ENCODE results near the gene SPAAR.
"Not testable (repeated sequence)": the region's sequence is repeated elsewhere in the genome, so short reads cannot be mapped to it uniquely, and the experiment has no call there.

The SPAAR gene

DNA sequence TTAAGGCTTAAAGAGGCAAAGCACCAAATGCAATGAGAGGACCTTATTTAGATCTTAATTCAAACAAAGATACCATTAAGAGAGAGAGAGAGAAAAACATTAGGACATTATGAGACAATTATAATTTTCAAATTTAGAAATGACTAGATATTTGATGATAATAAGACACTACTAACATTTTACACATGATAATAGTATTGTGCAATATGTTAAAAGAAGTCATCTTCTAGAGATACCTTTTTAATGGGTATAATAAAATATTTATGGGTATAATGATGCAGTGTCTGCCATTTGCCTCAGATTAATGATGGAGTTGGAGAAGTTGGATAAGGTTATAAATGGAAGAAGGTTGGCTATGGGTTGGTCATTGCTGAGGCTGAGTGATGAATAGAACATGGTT lies 21.2 kb downstream of the SPAAR start:
- TF ChIP-seq, protein P1, sequence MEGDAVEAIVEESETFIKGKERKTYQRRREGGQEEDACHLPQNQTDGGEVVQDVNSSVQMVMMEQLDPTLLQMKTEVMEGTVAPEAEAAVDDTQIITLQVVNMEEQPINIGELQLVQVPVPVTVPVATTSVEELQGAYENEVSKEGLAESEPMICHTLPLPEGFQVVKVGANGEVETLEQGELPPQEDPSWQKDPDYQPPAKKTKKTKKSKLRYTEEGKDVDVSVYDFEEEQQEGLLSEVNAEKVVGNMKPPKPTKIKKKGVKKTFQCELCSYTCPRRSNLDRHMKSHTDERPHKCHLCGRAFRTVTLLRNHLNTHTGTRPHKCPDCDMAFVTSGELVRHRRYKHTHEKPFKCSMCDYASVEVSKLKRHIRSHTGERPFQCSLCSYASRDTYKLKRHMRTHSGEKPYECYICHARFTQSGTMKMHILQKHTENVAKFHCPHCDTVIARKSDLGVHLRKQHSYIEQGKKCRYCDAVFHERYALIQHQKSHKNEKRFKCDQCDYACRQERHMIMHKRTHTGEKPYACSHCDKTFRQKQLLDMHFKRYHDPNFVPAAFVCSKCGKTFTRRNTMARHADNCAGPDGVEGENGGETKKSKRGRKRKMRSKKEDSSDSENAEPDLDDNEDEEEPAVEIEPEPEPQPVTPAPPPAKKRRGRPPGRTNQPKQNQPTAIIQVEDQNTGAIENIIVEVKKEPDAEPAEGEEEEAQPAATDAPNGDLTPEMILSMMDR (IDR thresholded peaks at IDR 0.05; ENCODE audit: low read depth, low read length) = no peak
- no peak overlapping the region for H3K27ac ChIP-seq
- no peaks in the 10 kb centered on the region for H3K36me3 ChIP-seq
- H3K9me3 ChIP-seq (ENCODE audit: severe bottlenecking) = no peaks in the 10 kb centered on the region
- DNase-seq = no peak
- H3K4me3 ChIP-seq (ENCODE audit: low read depth, low read length) = no peak overlapping the region
- no peaks in the 10 kb centered on the region for H3K27me3 ChIP-seq (ENCODE audit: insufficient read depth, low read depth, severe bottlenecking)

DNA sequence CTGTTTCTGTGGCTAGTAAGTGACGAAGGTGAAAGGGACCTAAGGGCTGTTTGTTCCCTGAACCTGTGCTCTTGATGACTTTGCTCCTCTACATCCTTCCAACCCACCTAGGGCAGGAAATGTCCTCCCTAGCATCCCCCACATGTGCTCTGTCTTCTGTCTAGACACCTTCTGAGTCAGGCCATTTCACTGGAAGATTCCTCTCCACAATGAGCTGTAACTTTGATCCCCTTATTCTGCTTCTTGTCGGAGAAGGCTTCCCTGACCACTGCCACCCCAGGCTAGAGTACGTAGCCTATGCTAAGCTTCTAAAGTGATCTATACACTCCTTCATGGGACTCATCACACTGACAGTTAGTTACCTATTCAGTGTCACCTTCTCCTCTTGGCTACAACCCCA lies 21.7 kb downstream of the SPAAR start:
- no peaks in the 10 kb centered on the region for H3K36me3 ChIP-seq
- DNase-seq = no peak
- TF ChIP-seq, protein P1 (IDR thresholded peaks at IDR 0.05; ENCODE audit: low read depth, low read length) = no peak

DNA sequence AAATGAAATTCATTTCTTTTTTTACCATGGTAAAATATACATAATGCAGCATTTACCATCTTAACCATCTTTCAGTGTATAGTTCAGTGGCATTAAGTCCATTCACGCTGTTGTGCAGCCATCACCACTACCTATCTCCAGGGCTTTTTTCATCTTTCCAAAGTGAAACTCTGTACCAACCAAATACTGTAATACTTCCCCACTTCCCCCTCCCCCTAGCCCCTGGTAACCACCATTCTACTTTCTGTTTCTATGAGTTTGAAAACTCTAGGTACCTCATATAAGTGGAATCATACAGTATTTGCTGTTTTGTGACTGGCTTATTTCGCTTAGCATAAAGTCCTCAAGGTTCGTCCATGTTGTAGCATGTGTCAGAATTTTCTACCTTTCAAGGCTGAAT lies 23.4 kb downstream of the SPAAR start:
- no peak overlapping the region for H3K4me3 ChIP-seq (ENCODE audit: low read depth, low read length)
- no peaks in the 10 kb centered on the region for H3K9me3 ChIP-seq (ENCODE audit: severe bottlenecking)
- DNase-seq = no peak
- TF ChIP-seq, protein P1 (IDR thresholded peaks at IDR 0.05; ENCODE audit: low read depth, low read length) = no peak
- H3K27ac ChIP-seq = no peak overlapping the region
- no peaks in the 10 kb centered on the region for H3K27me3 ChIP-seq (ENCODE audit: insufficient read depth, low read depth, severe bottlenecking)
- H3K36me3 ChIP-seq = no peaks in the 10 kb centered on the region

More for the DNA sequence above, 21.7 kb downstream of the SPAAR start:
- H3K9me3 ChIP-seq (ENCODE audit: severe bottlenecking) = no peaks in the 10 kb centered on the region
- no peak overlapping the region for H3K4me3 ChIP-seq (ENCODE audit: low read depth, low read length)
- H3K27me3 ChIP-seq (ENCODE audit: insufficient read depth, low read depth, severe bottlenecking) = no peaks in the 10 kb centered on the region
- H3K27ac ChIP-seq = no peak overlapping the region

DNA sequence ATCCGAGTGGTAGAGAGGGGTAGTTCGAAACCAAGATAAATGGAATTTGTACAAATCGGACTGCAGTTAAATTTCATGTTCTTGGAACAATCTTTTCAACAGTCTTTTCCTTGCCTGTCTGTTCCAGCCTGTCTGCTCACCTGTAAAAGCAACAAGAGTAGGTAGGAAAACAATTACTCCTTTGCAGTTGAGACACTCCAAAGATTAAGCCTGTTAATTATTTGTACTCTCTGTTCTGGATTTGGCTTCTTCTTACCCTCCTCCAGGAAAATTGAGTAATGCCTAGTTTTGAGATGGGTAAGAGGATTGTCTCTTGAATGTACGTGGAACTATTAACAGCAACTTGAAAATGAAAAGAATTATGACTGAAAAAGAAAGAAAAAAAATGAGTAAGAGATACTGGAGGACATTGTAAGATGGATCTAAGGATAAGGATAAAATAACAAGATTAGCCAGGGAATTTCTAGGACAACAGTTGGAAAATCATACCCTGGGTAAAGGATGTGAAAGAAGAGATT lies 24.3 kb downstream of the SPAAR start:
- H3K36me3 ChIP-seq = no peaks in the 10 kb centered on the region
- H3K4me3 ChIP-seq (ENCODE audit: low read depth, low read length) = no peak overlapping the region
- no peaks in the 10 kb centered on the region for H3K27me3 ChIP-seq (ENCODE audit: insufficient read depth, low read depth, severe bottlenecking)
- TF ChIP-seq, protein P1 (IDR thresholded peaks at IDR 0.05; ENCODE audit: low read depth, low read length) = no peak
- DNase-seq = no peak
- no peaks in the 10 kb centered on the region for H3K9me3 ChIP-seq (ENCODE audit: severe bottlenecking)
- peak overlapping the region; percentile 12; the same call in 1 of the 2 replicates for H3K27ac ChIP-seq

DNA sequence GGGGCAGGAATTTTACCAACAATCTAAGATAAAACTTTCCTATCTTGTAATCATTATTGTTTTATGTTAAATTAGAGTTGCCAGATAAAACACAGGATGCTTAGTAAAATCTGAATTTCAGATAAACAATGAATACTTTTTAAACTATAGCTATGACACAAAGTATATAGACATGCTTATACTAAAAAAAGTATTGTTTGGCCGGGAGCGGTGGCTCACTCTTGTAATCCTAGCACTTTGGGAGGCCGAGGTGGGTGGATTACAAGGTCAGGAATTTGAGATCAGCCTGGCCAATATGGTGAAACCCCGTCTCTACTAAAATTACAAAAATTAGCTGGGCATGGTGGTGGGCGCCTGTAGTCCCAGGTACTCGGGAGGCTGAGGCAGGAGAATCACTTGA lies 24.8 kb downstream of the SPAAR start:
- not testable (repeated sequence) for H3K4me3 ChIP-seq (ENCODE audit: low read depth, low read length); H3K36me3 ChIP-seq; H3K9me3 ChIP-seq (ENCODE audit: severe bottlenecking); DNase-seq; H3K27me3 ChIP-seq (ENCODE audit: insufficient read depth, low read depth, severe bottlenecking); H3K27ac ChIP-seq

DNA sequence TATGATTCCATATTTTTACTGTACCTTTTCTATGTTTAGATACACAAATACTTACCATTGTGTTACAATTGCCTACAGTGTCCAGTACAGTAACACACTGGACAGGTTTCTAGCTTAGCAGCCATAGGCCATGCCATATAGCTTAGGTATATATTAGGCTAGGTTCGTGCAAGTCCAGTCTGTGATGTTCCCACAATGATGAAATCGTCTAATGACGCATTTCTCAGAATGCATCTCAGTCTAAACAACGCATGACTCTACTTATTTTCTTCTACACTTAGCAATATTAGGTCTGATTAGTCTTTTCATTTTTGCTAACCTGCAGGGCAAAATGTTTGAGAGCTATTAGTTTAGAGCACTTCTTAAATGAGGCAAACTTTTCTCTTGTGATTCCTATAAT lies 26.0 kb downstream of the SPAAR start:
- Histone ChIP-seq H3K27me3 (ENCODE audit: insufficient read depth, low read depth, severe bottlenecking) (no peaks in the 10 kb centered on the region), H3K36me3 (no peaks in the 10 kb centered on the region), H3K4me3 (ENCODE audit: low read depth, low read length) (no peak overlapping the region), H3K27ac (no peak overlapping the region), H3K9me3 (ENCODE audit: severe bottlenecking) (no peaks in the 10 kb centered on the region)
- no peak for DNase-seq
- TF ChIP-seq, protein P1 (IDR thresholded peaks at IDR 0.05; ENCODE audit: low read depth, low read length) = no peak
